GM18498 (cell line): Measurements from ENCODE around the gene TSSK3.
"Not testable (repeated sequence)": the region's sequence is repeated elsewhere in the genome, so short reads cannot be mapped to it uniquely, and the experiment has no call there.

Experiments used
- ATAC-seq: cut with Tn5 transposase; IDR thresholded peaks from one replicate; pipeline ENCODE4 v1.9.1; 2021; ENCODE audit warnings: mild to moderate bottlenecking, moderate library complexity; ENCODE audit not compliant: unreplicated experiment

Gene TSSK3

DNA sequence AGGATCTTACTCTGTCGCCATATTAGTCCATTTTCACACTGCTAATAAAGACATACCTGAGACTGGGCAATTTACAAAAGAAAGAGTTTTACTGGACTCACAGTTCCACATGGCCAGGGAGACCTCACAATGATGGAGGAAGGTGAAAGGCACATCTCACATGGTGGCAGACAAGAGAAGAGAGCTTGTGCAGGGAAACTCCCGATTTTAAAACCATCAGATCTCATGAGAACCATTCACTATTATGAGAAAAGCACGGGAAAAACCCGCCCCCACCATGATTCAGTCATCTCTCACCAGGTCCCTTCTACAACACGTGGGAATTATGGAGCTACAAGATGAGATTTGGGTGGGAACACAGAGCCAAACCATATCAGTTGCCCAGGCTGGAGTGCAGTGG is 34.2 kb downstream of the TSSK3 start:
- not testable (repeated sequence) for ATAC-seq

DNA sequence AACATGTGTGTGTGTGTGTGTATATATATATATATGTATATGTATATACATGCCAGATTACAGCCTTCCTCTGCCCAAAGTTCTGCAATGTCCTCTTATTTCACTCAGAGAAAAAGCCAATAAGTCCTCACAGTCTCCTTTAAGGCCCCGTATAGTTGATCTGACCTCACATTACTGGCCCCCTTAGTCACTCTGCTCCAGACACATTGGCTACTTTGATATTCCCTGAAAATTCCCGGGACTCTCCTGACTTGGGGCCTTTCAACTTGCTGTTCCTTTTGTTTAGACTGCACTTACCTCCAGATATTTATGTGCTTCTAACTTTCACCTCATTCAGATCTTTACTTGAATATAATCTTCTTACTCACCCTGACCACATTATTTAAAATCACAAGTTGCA is 36.1 kb downstream of the TSSK3 start:
- no peak for ATAC-seq

DNA sequence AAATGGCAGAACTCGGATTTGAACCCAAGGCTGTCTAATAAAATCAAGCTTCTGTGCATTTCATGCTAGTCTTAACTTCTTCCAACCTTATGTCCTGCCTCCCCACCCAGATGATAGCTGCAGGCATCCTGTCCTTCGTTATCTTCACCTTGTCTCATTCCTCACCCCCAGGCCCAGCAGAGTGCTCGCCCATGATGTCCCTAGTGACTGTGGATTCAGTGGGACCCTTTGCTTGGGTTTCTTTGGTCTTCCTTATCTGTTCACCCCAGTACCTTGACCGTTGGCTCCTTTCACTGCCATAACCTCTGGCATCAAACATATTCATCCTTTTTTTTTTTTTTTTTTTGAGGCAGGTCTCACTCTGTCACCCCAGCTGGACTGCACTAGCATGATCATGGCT is 37.5 kb downstream of the TSSK3 start:
- no peak for ATAC-seq

DNA sequence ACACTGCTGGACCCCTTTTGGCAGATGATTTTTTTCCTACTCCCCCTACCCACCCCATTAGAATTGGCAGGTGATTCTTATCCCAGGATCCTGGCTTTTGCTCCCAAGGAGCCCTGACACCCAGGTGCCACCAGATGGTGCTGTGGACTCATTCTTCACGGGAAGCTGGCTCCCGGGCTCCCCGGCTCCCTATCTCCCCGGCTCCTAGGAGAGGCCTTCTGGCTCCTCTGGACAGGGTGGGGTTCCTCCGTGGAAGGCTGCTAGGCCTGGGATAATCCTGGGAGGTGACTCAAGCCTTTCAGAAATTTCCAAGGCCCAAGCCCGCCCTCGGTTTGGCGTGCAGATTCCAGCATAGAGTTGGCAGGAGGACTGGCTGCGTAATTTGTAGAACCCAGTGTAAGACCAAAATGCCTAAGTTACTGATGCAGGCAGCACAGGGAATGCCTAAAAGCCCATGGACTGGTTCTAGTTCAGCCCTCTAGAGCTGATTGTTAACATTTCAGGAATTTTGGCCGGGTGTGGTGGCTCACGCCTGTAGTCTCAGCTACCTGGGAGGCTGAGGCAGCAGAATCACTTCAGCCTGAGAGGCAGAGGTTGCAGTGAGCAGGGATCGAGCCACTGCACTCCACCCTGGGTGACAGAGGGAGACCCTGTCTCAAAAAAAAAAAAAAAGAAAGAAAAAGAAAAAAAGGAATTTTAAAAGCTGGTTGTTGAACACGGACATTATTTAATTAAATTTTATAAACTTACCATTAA is 38.7 kb downstream of the TSSK3 start:
- ATAC-seq, result no peak

DNA sequence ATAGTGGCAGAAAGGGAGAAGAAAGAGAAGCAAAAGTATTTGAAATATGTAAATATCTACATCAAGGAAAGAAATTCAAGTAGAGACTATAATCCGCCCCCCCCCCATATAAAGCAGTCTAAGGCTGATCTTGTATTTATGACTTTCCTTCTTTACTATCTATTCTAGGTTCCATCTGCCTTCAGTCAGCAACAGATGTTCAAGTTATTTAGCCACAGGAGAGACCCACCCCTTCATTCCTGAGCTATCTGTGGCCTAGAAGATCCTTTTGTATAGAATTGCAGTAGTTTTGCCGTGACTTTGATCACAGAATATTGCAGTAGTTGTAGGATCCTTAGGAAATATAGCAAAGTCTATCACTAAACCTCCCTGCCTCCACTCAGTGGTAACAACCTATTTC is 42.6 kb downstream of the TSSK3 start:
- no peak for ATAC-seq

DNA sequence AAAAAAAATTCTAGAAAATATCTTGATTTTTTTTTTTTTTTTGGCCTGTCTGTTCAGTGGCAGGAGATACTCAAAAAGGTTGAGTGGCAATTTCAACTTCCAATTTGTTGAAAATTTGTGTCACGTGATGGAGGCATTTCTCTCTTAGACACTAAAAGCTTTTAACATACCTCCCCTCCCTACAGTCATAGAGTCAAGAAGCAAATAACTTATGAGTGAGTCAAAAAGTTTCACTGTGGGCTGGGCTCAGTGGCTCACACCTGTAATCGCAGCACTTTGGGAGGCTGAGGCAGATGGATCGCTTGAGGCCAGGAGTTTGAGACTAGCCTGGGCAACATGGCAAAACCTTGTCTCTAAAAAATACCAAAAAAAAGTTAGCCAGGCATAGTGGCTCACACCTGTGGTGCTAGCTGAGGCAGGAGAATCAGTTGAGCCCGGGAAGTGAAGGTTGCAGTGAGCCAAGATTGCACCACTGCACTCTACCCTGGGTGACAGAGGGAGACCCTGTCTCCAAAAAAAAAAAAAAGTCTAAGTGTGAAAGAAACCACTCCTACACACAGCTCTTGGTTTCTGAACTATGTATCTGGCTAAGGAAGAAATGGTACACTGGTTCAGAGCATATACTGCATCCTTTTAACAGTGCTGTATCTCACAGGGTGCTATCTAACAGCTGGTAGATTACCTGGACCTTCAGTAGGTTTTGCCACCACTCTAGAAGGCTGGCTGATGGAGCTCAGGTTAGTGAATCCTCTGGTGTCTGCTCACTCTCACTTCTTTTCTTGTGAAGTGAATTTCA is 43.5 kb downstream of the TSSK3 start:
- no peak for ATAC-seq

DNA sequence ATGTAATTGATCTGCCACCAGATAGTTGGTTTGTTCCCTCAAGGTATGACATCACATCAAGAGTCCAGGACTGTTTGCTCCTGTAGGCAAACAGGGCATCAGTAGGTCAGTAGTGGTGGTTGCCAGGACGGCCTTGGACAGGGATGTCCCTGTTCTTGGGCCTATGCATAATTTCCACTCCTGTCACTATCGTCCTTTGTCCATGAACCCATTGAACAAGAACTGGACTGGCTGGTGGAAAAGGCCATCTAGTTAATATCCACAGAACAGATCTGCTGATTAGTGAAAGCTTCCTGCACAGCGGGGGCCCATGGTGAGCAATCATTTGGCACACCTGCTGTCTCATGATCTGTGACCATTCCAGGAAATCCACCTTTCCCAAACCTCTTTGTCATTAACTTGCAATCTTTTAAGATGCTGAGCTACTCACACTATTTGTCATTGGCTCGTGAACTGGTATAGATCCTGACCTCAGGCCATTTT is 44.3 kb downstream of the TSSK3 start:
- ATAC-seq, result no peak

DNA sequence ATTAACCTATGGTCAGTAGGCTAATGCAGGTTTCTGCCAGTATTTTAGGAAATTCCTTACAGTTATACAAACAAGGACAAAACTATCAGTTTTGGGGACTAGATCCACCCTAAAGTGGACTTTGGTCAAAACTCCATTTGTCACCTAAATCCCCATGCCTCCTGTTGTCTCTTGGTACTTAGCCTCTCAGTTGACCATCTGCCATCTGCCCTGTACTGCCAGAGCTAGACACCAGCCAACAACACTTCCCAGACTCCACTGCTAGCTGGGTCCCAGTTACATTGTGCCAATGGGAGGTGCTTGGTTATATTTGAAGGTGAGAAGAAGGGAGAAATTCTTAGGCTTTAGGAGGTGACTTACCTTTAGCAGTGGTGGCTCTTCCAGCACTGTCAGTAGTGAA is 48.9 kb downstream of the TSSK3 start:
- no peak for ATAC-seq

DNA sequence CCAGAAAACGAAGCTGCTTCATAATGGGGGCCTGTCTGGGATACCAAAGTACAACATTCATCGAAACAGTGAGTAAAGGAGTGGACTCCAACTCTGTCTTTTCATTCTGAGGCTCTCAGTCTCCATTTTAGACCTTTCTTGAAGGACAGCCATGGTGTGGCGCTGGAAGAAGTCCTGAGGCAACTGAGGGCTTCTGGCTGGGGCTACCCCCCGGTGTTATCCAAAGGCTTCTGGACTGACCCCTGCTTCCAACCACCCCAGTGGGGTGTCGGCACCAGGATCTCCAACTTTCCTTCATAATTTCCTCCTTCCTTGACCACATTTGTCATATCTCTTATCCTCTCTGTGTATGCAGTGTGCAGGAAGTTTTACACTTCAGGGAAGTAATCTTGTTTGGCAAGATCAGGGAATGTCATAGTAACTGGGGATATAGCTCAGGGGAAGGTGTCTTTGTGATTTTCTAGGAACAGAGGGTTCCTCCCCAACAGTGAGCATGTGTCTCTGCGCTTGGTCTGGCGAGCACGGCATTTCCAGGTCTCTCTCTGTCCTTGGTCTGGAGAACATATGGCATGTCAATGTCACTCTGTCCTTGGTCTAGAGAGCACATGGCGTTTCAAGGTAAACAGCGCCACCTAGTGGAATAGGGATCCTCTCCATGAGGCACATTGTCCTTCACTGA is 51.3 kb downstream of the TSSK3 start:
- no peak for ATAC-seq
